Measurements from ENCODE around the gene OR5AP2. TPM values are rescaled to one million over a fixed set of nuclear protein-coding genes. Genes with fewer than 3 reads are reported as not detected.
"Not testable (repeated sequence)": the region's sequence is repeated elsewhere in the genome, so short reads cannot be mapped to it uniquely, and the experiment has no call there.

The OR5AP2 gene
- total RNA-seq (not detected), polyA plus RNA-seq (not detected)

DNA sequence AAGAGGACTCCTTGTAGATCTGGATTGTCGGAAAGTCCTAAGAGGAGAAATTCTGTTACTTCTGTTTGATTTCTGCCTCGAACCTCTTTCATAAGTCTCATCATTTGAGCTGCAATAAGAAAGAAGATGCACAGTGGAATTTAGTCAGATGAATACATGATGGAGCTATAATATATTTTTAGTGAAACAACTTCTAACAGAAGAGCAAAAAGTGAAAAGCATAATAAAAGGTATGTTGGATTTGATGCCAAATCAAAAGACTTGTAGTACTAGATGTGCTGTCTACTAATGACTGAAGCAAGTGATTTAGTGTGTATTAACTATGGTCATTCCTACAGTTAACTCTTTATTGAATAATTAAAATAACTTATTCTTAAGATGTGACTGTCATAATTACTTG is at the start of gene OR5AP2:
TSS of gene OR5AP2 (minus strand) at position 101 of the 400 bp plus-strand sequence. CDS start at position 101, 0 bp downstream.
- 76% methylated on average over 2 of the region's 2 CpGs for WGBS
- H3K4me1 ChIP-seq (ENCODE audit: control insufficient read depth in 4 of 4, insufficient read depth in 4 of 4, low read length in 3 of 4), result no peaks in the 10 kb centered on the region
- no peak within 1 kb of the TSS for H3K27ac ChIP-seq (ENCODE audit: low read depth in 1 of 2, low read length in 2 of 2)
- no peaks in the 10 kb centered on the region for H3K36me3 ChIP-seq (ENCODE audit: control insufficient read depth in 4 of 4, insufficient read depth in 3 of 4, low read depth in 1 of 4, low read length in 3 of 4)
- DNase-seq (ENCODE audit: low spot score), result no peak
- H3K9me3 ChIP-seq (ENCODE audit: control insufficient read depth in 4 of 4, low read length in 3 of 4), result no peaks in the 10 kb centered on the region
- H3K9ac ChIP-seq (ENCODE audit: low read depth in 1 of 2, low read length in 2 of 2), result no peak within 1 kb of the TSS
- H3K27me3 ChIP-seq (ENCODE audit: control insufficient read depth in 4 of 4, insufficient read depth in 4 of 4, low read length in 3 of 4), result no peaks in the 10 kb centered on the region
- no peak within 1 kb of the TSS for H3K4me3 ChIP-seq (ENCODE audit: low read depth in 1 of 3, low read length in 3 of 3)
- TF ChIP-seq FOXA2 (IDR thresholded peaks at IDR 0.05) (no peak), RXRA (IDR thresholded peaks at IDR 0.05) (no peak), GABPA (IDR thresholded peaks at IDR 0.05 in 1 of 2, conservative IDR thresholded peaks at IDR 0.05 in 1 of 2) (no peak), HNF4A (conservative IDR thresholded peaks at IDR 0.05) (no peak), RAD21 (IDR thresholded peaks at IDR 0.05) (no peak), CTCF (IDR thresholded peaks at IDR 0.05; ENCODE audit: low read depth, low read length, missing input control) (no peak), MAX (IDR thresholded peaks at IDR 0.05) (no peak), EGR1 (IDR thresholded peaks at IDR 0.05; ENCODE audit: low read depth in 2 of 2) (no peak)

DNA sequence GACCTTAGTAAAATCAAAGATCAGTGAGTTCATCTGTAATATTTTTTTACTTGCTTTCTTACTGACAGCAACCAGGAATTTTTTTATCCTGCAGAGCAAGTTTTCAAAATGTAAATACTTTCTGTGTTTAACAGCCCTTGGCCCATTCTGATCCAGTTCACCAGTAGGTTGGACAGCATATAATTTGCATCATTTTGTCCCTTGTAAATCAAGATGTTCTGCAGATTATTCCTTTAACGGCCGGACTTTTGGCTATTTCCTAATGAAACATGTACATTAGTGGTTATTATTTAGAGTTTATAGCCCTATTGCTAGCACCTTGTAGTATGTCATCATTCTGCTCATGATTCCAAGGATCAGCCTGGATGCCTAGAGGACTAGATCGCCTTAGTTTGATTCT is 48.9 kb upstream of the OR5AP2 start:
- DNase-seq (ENCODE audit: low spot score); H3K27ac ChIP-seq (ENCODE audit: low read depth in 1 of 2, low read length in 2 of 2); H3K27me3 ChIP-seq (ENCODE audit: control insufficient read depth in 4 of 4, insufficient read depth in 4 of 4, low read length in 3 of 4); H3K9me3 ChIP-seq (ENCODE audit: control insufficient read depth in 4 of 4, low read length in 3 of 4); H3K9ac ChIP-seq (ENCODE audit: low read depth in 1 of 2, low read length in 2 of 2); H3K4me3 ChIP-seq (ENCODE audit: low read depth in 1 of 3, low read length in 3 of 3); H3K4me1 ChIP-seq (ENCODE audit: control insufficient read depth in 4 of 4, insufficient read depth in 4 of 4, low read length in 3 of 4); H3K36me3 ChIP-seq (ENCODE audit: control insufficient read depth in 4 of 4, insufficient read depth in 3 of 4, low read depth in 1 of 4, low read length in 3 of 4): not testable (repeated sequence)
- 75% methylated on average over 3 of the region's 3 CpGs for WGBS

DNA sequence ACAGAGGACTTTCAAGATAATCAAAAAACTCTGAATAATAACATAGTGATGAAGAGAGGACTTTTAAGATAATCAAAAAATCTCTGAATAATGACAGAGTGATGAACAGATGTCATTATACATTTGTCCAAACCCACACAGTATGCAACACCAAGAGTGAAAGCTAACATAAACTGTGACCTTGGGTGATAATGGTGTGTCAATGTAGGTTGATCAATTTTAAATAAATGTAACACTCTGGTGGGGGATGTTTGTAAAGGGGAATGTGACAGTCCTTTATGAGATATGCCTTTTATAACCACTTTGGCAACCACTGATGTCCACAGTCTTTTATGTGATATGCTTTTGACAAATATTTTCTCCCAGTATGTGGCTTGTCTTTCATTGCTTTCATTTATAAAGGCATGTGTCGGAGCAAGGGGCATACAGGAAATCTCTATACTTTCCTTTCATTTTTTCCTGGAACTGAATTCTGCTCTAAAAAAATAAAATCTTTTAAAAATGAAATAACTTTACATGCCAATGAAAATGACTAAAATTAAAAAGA is 46.4 kb upstream of the OR5AP2 start:
- H3K4me3 ChIP-seq (ENCODE audit: low read depth in 1 of 3, low read length in 3 of 3), result no peak overlapping the region
- H3K9me3 ChIP-seq (ENCODE audit: control insufficient read depth in 4 of 4, low read length in 3 of 4), result no peaks in the 10 kb centered on the region
- no peak overlapping the region for H3K27ac ChIP-seq (ENCODE audit: low read depth in 1 of 2, low read length in 2 of 2)
- no peak overlapping the region for H3K9ac ChIP-seq (ENCODE audit: low read depth in 1 of 2, low read length in 2 of 2)
- no peaks in the 10 kb centered on the region for H3K36me3 ChIP-seq (ENCODE audit: control insufficient read depth in 4 of 4, insufficient read depth in 3 of 4, low read depth in 1 of 4, low read length in 3 of 4)
- WGBS, result 56% methylated on average over 1 of the region's 1 CpG
- no peaks in the 10 kb centered on the region for H3K27me3 ChIP-seq (ENCODE audit: control insufficient read depth in 4 of 4, insufficient read depth in 4 of 4, low read length in 3 of 4)
- DNase-seq (ENCODE audit: low spot score), result no peak
- TF ChIP-seq CTCF (IDR thresholded peaks at IDR 0.05; ENCODE audit: low read depth, low read length, missing input control), result no peak
- TF ChIP-seq RXRA (IDR thresholded peaks at IDR 0.05), result no peak
- no peak for TF ChIP-seq HNF4G (IDR thresholded peaks at IDR 0.05)
- no peak for TF ChIP-seq JUND (IDR thresholded peaks at IDR 0.05)
- no peak for TF ChIP-seq FOXA1 (IDR thresholded peaks at IDR 0.05)
- no peak for TF ChIP-seq GABPA (IDR thresholded peaks at IDR 0.05 in 1 of 2, conservative IDR thresholded peaks at IDR 0.05 in 1 of 2)
- H3K4me1 ChIP-seq (ENCODE audit: control insufficient read depth in 4 of 4, insufficient read depth in 4 of 4, low read length in 3 of 4), result no peaks in the 10 kb centered on the region

All from liver (tissue), 9 donors.